GM12878 (cell line): ENCODE results near the gene KIRREL1. TPM values are rescaled to one million over a fixed set of nuclear protein-coding genes. Genes with fewer than 3 reads are reported as not detected.

Experiments
- ATAC-seq: fragments of 200-7000 bp; cut with Tn5 transposase; 3 replicates; pipeline ENCODE4 v1.9.1; 2020; ENCODE audit warnings: mild to moderate bottlenecking, moderate library complexity
- BruUV-seq: library from RNA; stranded (reverse); fragments of 400-500 nt; replicated peaks from 2 replicates; lab custom pipeline; 2021; lab: Mats Ljungman, UMichigan
- CTCF ChIA-PET: fragments of 300-600 bp; sonication (Branson Sonifier 250); formaldehyde crosslinking; extraction: SDS; loops from one replicate; lab custom pipeline; 2021; ENCODE audit warnings: inconsistent platforms; lab: Yijun Ruan, JAX
- POLR2A ChIA-PET: fragments of 350-600 bp; formaldehyde crosslinking; extraction: SDS; loops from one replicate; lab custom pipeline; 2021; ENCODE audit warnings: inconsistent platforms; lab: Charles Lee
- RAD21 ChIA-PET: fragments of 300-600 bp; sonication (Branson Sonifier 250); formaldehyde crosslinking; loops from one replicate; lab custom pipeline; 2023; ENCODE audit warnings: antibody characterized with exemption; ENCODE audit not compliant: unreplicated experiment; lab: Charles Lee
- SMC1A ChIA-PET: fragments of 300-600 bp; sonication (Branson Sonifier 250); formaldehyde crosslinking; loops from one replicate; lab custom pipeline; 2023; ENCODE audit not compliant: unreplicated experiment, uncharacterized antibody; lab: Charles Lee
- DNase-seq: peaks from one replicate; pipeline ENCODE4 v3.0.0-alpha.2; 2011; ENCODE audit warnings: low read depth, low spot score
- FAIRE-seq: peaks from 3 replicates; lab custom pipeline; 2011; peaks lifted over from hg19 to GRCh38; lab: Jason Lieb, UNC
- H2AFZ ChIP-seq: 2 replicates; pipeline ENCODE4 v1.6.0; 2011; ENCODE audit warnings: low read depth, low read length, control low read depth; ENCODE audit not compliant: control insufficient read depth
- H3K27ac ChIP-seq: 2 replicates; pipeline ENCODE4 v1.5.1; 2011; ENCODE audit warnings: control low read depth; ENCODE audit not compliant: control insufficient read depth, insufficient read depth
- H3K27me3 ChIP-seq, 2 experiments: replicated peaks in 1 of 2; 2 replicates each; pipeline versions ENCODE4 v1.6.0 to v1.6.1; 2011; ENCODE audit warnings: low read length in 1 of 2; ENCODE audit not compliant: control insufficient read depth in 2 of 2, insufficient read depth in 2 of 2
- H3K36me3 ChIP-seq, 2 experiments: 2 replicates each; pipeline ENCODE4 v1.5.1; 2011; ENCODE audit warnings: low read length in 1 of 2; ENCODE audit not compliant: control insufficient read depth in 2 of 2, insufficient read depth in 2 of 2
- H3K4me1 ChIP-seq: 2 replicates; pipeline ENCODE4 v1.6.1; 2011; ENCODE audit warnings: mild to moderate bottlenecking, low read length, moderate library complexity, mixed read lengths; ENCODE audit not compliant: control insufficient read depth, insufficient read depth
- H3K4me2 ChIP-seq: 2 replicates; pipeline ENCODE4 v1.6.0; 2011; ENCODE audit warnings: control low read depth; ENCODE audit not compliant: control insufficient read depth, insufficient read depth
- H3K4me3 ChIP-seq: fragments of 200-600 bp; sonication (generic); 2 replicates; pipeline ENCODE4 v1.5.1; 2016
- H3K79me2 ChIP-seq: 2 replicates; pipeline ENCODE4 v1.6.0; 2011; ENCODE audit warnings: low read length; ENCODE audit not compliant: control insufficient read depth, insufficient read depth
- H3K9ac ChIP-seq: 2 replicates; pipeline ENCODE4 v1.8.0; 2011; ENCODE audit warnings: low read length, control low read depth, mixed read lengths; ENCODE audit not compliant: control insufficient read depth, insufficient read depth
- H3K9me3 ChIP-seq: replicated peaks from 3 replicates; pipeline ENCODE4 v1.5.1; 2011; ENCODE audit warnings: mild to moderate bottlenecking, low read length; ENCODE audit not compliant: control insufficient read depth, insufficient read depth
- H4K20me1 ChIP-seq: 2 replicates; pipeline ENCODE4 v1.6.0; 2011; ENCODE audit not compliant: control insufficient read depth, insufficient read depth
- BCL11A ChIP-seq: IDR thresholded peaks from 2 replicates; pipeline ENCODE4 v1.6.1; 2011; ENCODE audit warnings: low read depth, low read length
- CHD2 ChIP-seq: IDR thresholded peaks from 2 replicates; pipeline ENCODE4 v1.6.1; 2011; ENCODE audit warnings: low read depth, low read length, improper control_type of control experiment, borderline replicate concordance
- JUND ChIP-seq: IDR thresholded peaks from 2 replicates; pipeline ENCODE4 v1.6.1; 2012; ENCODE audit warnings: low read depth, mild to moderate bottlenecking, low read length, improper control_type of control experiment, moderate library complexity
- MYB ChIP-seq: fragments of 150-350 bp; IDR thresholded peaks from 2 replicates; pipeline ENCODE4 v1.6.1; 2014; ENCODE audit warnings: mild to moderate bottlenecking, low read depth, low read length, borderline replicate concordance
- SMARCA5 ChIP-seq: fragments of 450-650 bp; IDR thresholded peaks from 2 replicates; pipeline ENCODE4 v1.6.1; 2017; ENCODE audit warnings: mild to moderate bottlenecking
- STAT3 ChIP-seq: IDR thresholded peaks from 2 replicates; pipeline ENCODE4 v1.6.1; 2011; ENCODE audit warnings: low read depth, low read length, improper control_type of control experiment
- ZNF384 ChIP-seq: IDR thresholded peaks from 2 replicates; pipeline ENCODE4 v1.6.1; 2012; ENCODE audit warnings: low read depth, mild to moderate bottlenecking, low read length, improper control_type of control experiment, borderline replicate concordance
- WGBS: methylation state at CpG from one replicate; pipeline ENCODE4 v1.1.6; 2016; ENCODE audit warnings: low lambda C conversion rate; ENCODE audit not compliant: insufficient replicate concordance, insufficient coverage; ENCODE audit errors: missing lambda C conversion rate; 5-methylcytosine and 5-hydroxymethylcytosine counted together
- in situ Hi-C: fragments of 300-500 bp; cut with MboI; formaldehyde crosslinking; loops from 9 replicates; pipeline ENCODE4 v1.14.3; 2018; ENCODE audit warnings: mixed read lengths
- intact Hi-C: fragments of 100-400 bp; cut with micrococcal nuclease; formaldehyde crosslinking; loops from one replicate; pipeline ENCODE4 v1.14.2; 2022; ENCODE audit not compliant: unreplicated experiment
- polyA plus RNA-seq, 11 experiments: library from polyadenylated mRNA; depleted of rRNA in 4 of 11; unstranded in 6 of 11; stranded (reverse) in 5 of 11; fragments of >200 nt; fragmentation: Nextera tagmentation in 4 of 11; fragmentation: Illumina TruSeq in 1 of 11; extraction: Ambion mirVana in 4 of 11; extraction: Trizol in 1 of 11; gene quantifications; 1 replicate in 1 of 11; 2 replicates in 10 of 11; pipeline versions ENCODE4 v1.2.1 to v1.2.3, GENCODE V29; 2011 to 2016; ENCODE audit warnings: inconsistent platforms in 2 of 11, missing spikeins in 2 of 11, low read depth in 1 of 11
- total RNA-seq, 4 experiments: library from RNA; depleted of rRNA in 3 of 4; stranded (reverse); fragments of >200 nt in 3 of 4; fragmentation: Illumina TruSeq in 1 of 4; extraction: Trizol in 1 of 4; gene quantifications; 2 replicates each; pipeline versions ENCODE4 v1.2.1 to v1.2.3, GENCODE V29; 2013 to 2021
- TF ChIP-seq, protein P1 (sequence below): fragments of 450-650 bp; IDR thresholded peaks from 2 replicates; pipeline ENCODE4 v1.6.1; 2018; ENCODE audit warnings: borderline replicate concordance, mild to moderate bottlenecking; ENCODE audit not compliant: partially characterized antibody
- TF ChIP-seq, protein P2 (sequence below): IDR thresholded peaks from 2 replicates; pipeline ENCODE4 v1.6.1; 2011; ENCODE audit warnings: mild to moderate bottlenecking, low read depth, low read length, moderate library complexity; ENCODE audit not compliant: insufficient replicate concordance
- TF ChIP-seq, protein P3 (sequence below): IDR thresholded peaks from 2 replicates; pipeline ENCODE4 v1.6.1; 2012; ENCODE audit warnings: low read depth, low read length, improper control_type of control experiment
- TF ChIP-seq, protein P4 (sequence below): fragments of 450-650 bp; IDR thresholded peaks from 2 replicates; pipeline ENCODE4 v1.6.1; 2017; ENCODE audit warnings: antibody characterized with exemption, mild to moderate bottlenecking, moderate library complexity

KIRREL1 gene
- total and polyA plus RNA-seq, 10 of the 15 experiments (the other 5 are each of a cell fraction or from before 2014, with no cell fraction given), result 0.15 TPM; not detected in 9

DNA sequence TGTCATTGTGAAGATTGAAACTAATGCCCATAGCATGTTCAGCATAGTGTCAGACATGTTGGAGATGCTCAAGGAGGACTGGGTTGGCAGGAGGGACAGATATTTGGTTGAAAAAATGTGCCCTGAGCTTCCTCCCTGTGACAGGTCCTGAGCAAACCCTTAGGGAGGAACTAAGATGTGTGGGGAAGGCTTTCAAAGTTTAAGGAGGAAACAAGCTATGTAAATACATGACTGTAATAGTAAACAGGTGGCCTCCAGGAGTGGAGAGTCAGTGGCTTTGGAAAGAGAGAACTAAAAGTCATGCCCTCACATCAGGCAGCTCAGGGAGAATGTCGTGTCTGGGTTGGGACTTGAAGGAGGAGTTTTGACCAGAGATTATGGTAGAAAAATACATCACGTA, 9.7 kb upstream of the KIRREL1 start:
- Histone ChIP-seq H3K4me2 (no peak overlapping the region), H3K4me3 (no peak overlapping the region), H3K9ac (no peak overlapping the region), H3K9me3 (no peaks in the 10 kb centered on the region), H3K36me3 (no peaks in the 10 kb centered on the region), H3K27ac (no peak overlapping the region), H4K20me1 (no peaks in the 10 kb centered on the region), H3K27me3 (peaks cover 2 to 3% of the 10 kb centered on the region in 2 experiments; a peak in 2 of 4 replicates), H2AFZ (no peak overlapping the region), H3K79me2 (no peaks in the 10 kb centered on the region), H3K4me1 (no peaks in the 10 kb centered on the region)
- intact Hi-C loops, result no loop called here
- FAIRE-seq (no peak), DNase-seq (no peak), ATAC-seq (no peak)
- CTCF ChIA-PET, result interaction anchor here (0.7 to 2.1 kb wide), 6 partner anchors 8 to 141 kb away, joined by 3 to 6 read pairs (median 4); no protein-coding TSS in a partner anchor
- no TSS peak for BruUV-seq
- RAD21 ChIA-PET, result no interaction called here
- SMC1A ChIA-PET, result interaction anchor here (0.6 to 1.3 kb wide), 2 partner anchors 141 to 605 kb away, joined by 3 to 5 read pairs; no protein-coding TSS in a partner anchor
- POLR2A ChIA-PET, result no interaction called here
- 0% methylated on average over 2 of the region's 2 CpGs for WGBS
- in situ Hi-C loops, result no loop called here
- TF ChIP-seq, protein P1, sequence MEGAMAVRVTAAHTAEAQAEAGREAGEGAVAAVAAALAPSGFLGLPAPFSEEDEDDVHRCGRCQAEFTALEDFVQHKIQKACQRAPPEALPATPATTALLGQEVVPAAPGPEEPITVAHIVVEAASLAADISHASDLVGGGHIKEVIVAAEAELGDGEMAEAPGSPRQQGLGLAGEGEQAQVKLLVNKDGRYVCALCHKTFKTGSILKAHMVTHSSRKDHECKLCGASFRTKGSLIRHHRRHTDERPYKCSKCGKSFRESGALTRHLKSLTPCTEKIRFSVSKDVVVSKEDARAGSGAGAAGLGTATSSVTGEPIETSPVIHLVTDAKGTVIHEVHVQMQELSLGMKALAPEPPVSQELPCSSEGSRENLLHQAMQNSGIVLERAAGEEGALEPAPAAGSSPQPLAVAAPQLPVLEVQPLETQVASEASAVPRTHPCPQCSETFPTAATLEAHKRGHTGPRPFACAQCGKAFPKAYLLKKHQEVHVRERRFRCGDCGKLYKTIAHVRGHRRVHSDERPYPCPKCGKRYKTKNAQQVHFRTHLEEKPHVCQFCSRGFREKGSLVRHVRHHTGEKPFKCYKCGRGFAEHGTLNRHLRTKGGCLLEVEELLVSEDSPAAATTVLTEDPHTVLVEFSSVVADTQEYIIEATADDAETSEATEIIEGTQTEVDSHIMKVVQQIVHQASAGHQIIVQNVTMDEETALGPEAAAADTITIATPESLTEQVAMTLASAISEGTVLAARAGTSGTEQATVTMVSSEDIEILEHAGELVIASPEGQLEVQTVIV, result no peak
- no peak for TF ChIP-seq MYB
- no peak for TF ChIP-seq STAT3
- no peak for TF ChIP-seq BCL11A
- TF ChIP-seq JUND, result no peak
- TF ChIP-seq, protein P2, sequence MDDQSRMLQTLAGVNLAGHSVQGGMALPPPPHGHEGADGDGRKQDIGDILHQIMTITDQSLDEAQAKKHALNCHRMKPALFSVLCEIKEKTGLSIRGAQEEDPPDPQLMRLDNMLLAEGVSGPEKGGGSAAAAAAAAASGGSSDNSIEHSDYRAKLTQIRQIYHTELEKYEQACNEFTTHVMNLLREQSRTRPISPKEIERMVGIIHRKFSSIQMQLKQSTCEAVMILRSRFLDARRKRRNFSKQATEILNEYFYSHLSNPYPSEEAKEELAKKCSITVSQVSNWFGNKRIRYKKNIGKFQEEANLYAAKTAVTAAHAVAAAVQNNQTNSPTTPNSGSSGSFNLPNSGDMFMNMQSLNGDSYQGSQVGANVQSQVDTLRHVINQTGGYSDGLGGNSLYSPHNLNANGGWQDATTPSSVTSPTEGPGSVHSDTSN, result no peak
- TF ChIP-seq ZNF384, result no peak
- TF ChIP-seq CHD2, result no peak
- TF ChIP-seq, protein P3, sequence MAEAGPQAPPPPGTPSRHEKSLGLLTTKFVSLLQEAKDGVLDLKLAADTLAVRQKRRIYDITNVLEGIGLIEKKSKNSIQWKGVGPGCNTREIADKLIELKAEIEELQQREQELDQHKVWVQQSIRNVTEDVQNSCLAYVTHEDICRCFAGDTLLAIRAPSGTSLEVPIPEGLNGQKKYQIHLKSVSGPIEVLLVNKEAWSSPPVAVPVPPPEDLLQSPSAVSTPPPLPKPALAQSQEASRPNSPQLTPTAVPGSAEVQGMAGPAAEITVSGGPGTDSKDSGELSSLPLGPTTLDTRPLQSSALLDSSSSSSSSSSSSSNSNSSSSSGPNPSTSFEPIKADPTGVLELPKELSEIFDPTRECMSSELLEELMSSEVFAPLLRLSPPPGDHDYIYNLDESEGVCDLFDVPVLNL, result no peak
- TF ChIP-seq, protein P4, sequence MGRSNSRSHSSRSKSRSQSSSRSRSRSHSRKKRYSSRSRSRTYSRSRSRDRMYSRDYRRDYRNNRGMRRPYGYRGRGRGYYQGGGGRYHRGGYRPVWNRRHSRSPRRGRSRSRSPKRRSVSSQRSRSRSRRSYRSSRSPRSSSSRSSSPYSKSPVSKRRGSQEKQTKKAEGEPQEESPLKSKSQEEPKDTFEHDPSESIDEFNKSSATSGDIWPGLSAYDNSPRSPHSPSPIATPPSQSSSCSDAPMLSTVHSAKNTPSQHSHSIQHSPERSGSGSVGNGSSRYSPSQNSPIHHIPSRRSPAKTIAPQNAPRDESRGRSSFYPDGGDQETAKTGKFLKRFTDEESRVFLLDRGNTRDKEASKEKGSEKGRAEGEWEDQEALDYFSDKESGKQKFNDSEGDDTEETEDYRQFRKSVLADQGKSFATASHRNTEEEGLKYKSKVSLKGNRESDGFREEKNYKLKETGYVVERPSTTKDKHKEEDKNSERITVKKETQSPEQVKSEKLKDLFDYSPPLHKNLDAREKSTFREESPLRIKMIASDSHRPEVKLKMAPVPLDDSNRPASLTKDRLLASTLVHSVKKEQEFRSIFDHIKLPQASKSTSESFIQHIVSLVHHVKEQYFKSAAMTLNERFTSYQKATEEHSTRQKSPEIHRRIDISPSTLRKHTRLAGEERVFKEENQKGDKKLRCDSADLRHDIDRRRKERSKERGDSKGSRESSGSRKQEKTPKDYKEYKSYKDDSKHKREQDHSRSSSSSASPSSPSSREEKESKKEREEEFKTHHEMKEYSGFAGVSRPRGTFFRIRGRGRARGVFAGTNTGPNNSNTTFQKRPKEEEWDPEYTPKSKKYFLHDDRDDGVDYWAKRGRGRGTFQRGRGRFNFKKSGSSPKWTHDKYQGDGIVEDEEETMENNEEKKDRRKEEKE, result no peak
- TF ChIP-seq SMARCA5, result no peak
